Esophagus squamous epithelium (tissue), 4 donors: ENCODE measurements around the gene GP1BA.

Source experiments
- CTCF ChIP-seq, 6 experiments: fragments of 450-650 bp in 4 of 6; fragments of 200-600 bp in 2 of 6; sonication (generic) in 2 of 6; IDR thresholded peaks; one replicate each; pipeline ENCODE4 v1.5.1; 2016 to 2019; ENCODE audit warnings: antibody characterized with exemption in 6 of 6, mild to moderate bottlenecking in 4 of 6, moderate library complexity in 4 of 6
- POLR2A ChIP-seq, 4 donors: fragments of 450-650 bp; IDR thresholded peaks; one replicate each; pipeline ENCODE4 v1.6.1; 2017; ENCODE audit warnings: antibody characterized with exemption in 4 of 4, mild to moderate bottlenecking in 4 of 4, moderate library complexity in 3 of 4

- TF ChIP-seq POLR2A (IDR thresholded peaks at IDR 0.05) (no peak), CTCF (IDR thresholded peaks at IDR 0.05) (no peak)
These were observed 45.2 kb upstream of the GP1BA start for GRCh38 chr17:4886830-4887229.
